Left ventricle myocardium superior (tissue), 1 donor: ENCODE results near the gene NACAD. TPM values are rescaled to one million over a fixed set of nuclear protein-coding genes. Genes with fewer than 3 reads are reported as not detected.
A peak's percentile ranks its signal among the peaks of the same experiment; 100 is the strongest.
"Not testable (repeated sequence)": the region's sequence is repeated elsewhere in the genome, so short reads cannot be mapped to it uniquely, and the experiment has no call there.

Experiments
- ATAC-seq: fragments of 200-7000 bp; cut with Tn5 transposase; one replicate; pipeline ENCODE4 v1.9.1; 2020; ENCODE audit warnings: mild to moderate bottlenecking, moderate library complexity
- DNase-seq: peaks from one replicate; pipeline ENCODE4 v3.0.0-alpha.2; 2020
- intact Hi-C: fragments of 100-400 bp; cut with micrococcal nuclease; formaldehyde crosslinking; loops from one replicate; pipeline ENCODE4 v1.11.0; 2022
- total RNA-seq: library from RNA; stranded (reverse); fragmentation: NEBNext Ultra II Directional; extraction: Animal tissue kit (Norgen Biotek cat#: 25700); gene quantifications from one replicate; pipeline ENCODE4 v1.2.1, GENCODE V29; 2021
- donor health status: DM: no; HTN: yes; CAD: no; lungs with severe emphysema.

The NACAD gene
- total RNA-seq, 1 donor from 2014 or later, result 3.5 TPM

- ATAC-seq (no peak), DNase-seq (no peak)
- intact Hi-C loops, result no loop called here
These were observed 52.5 kb downstream of the NACAD start for GRCh38 chr7:45036317-45036716.

DNA sequence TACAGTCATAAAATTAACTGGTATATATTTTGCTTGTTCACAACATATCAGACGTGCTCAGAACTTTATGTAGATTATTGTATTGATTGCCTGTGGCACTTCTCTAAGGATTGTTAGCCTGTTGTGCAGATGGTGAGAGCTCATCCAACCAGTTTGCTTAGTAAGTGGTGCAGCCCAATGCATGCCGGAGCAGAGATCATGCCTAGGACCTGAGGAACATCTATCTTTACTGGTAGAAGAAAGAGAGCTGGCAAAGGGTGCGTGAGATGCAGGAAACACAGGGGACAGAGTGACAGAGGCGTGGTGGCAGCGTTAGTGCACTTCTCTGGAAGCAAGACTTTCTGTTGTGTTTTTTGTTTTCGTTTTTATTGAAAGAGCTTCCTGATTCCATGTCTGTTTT is 52.9 kb downstream of the NACAD start:
- DNase-seq (no peak), ATAC-seq (no peak)
- intact Hi-C loops, result no loop called here

- DNase-seq (no peak), ATAC-seq (no peak)
- intact Hi-C loops, result no loop called here
These were observed 53.4 kb downstream of the NACAD start for GRCh38 chr7:45035371-45035770.

GRCh38 chr7:45034710-45035109 is 54.1 kb downstream of the NACAD start:
- intact Hi-C loops, ATAC-seq: not testable (repeated sequence)

GRCh38 chr7:45033931-45034290 is 54.9 kb downstream of the NACAD start:
- ATAC-seq, result peak; percentile 79
- peak; percentile 48 for DNase-seq
- intact Hi-C loops, result no loop called here

More at GRCh38 chr7:45034710-45035109, 54.1 kb downstream of the NACAD start:
- DNase-seq, result not testable (repeated sequence)

- no peak for ATAC-seq
- DNase-seq, result no peak
- intact Hi-C loops, result no loop called here
These were observed 55.4 kb downstream of the NACAD start for GRCh38 chr7:45033261-45033930.

- intact Hi-C loops, result no loop called here
- no peak for DNase-seq
- ATAC-seq, result no peak
These were observed 56.3 kb downstream of the NACAD start for GRCh38 chr7:45032421-45032820.

DNA sequence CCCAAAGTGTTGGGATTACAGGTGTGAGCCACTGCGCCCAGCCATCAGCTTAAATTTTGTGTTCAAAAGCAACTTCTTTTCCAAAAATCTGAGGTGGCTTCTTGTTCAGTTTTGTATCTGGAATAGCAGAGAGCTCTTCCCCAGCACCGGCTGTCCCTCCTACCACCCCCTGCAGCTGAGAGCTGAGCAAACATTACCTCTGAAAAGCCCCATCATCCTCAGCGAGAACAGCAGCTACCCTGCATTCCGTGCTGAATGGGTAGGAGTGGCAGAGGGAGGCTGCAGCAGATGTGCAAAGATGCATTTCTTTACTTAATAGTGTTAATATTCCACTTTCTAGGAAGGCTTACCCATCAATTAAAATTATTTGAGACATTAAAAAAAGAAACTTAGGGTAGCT is 56.9 kb downstream of the NACAD start:
- intact Hi-C loops, result no loop called here
- DNase-seq (no peak), ATAC-seq (no peak)

Other genes with a start within 250 kb of the NACAD start
- 261 TPM for gene H2AZ2, start 240.9 kb downstream of the NACAD start, total RNA-seq
- 15.7 TPM for gene PURB, start 203.4 kb downstream of the NACAD start, total RNA-seq
- 1.3 TPM for gene MYO1G, start 110.0 kb downstream of the NACAD start, total RNA-seq
- gene CCM2, start 88.8 kb downstream of the NACAD start, total RNA-seq, result 36.7 TPM
- gene TBRG4, start 22.7 kb upstream of the NACAD start, total RNA-seq, result 83.0 TPM
- gene RAMP3, start 68.8 kb upstream of the NACAD start, total RNA-seq, result 36.0 TPM